ENCODE data around the gene FOXN4.
A peak's percentile ranks its signal among the peaks of the same experiment; 100 is the strongest.

The FOXN4 gene

GRCh38 chr12:109308534-109309380 is at the start of gene FOXN4:
FOXN4 (minus strand) TSS chr12:109309284; CDS start chr12:109308321, 963 bp downstream.
- peaks cover 25 to 39% of the 10 kb centered on the region in 2 donors for H3K27me3 ChIP-seq (ENCODE audit: control insufficient read depth in 1 of 2, insufficient read depth in 2 of 2, low read length in 2 of 2)
- H3K36me3 ChIP-seq (ENCODE audit: control insufficient read depth in 2 of 2, insufficient read depth in 2 of 2, low read length in 2 of 2) = no peaks in the 10 kb centered on the region
- no peak within 1 kb of the TSS for H3K27ac ChIP-seq (ENCODE audit: low read length)
- no peak within 1 kb of the TSS for H3K9ac ChIP-seq (ENCODE audit: low read length in 2 of 2)
- H3K4me1 ChIP-seq (ENCODE audit: control insufficient read depth, insufficient read depth, low read length) = peaks cover 14% of the 10 kb centered on the region
- no peaks in the 10 kb centered on the region for H3K9me3 ChIP-seq (ENCODE audit: control insufficient read depth in 2 of 2, low read length in 2 of 2)
- H3K4me3 ChIP-seq (ENCODE audit: low read length in 2 of 2) = peak within 1 kb of the TSS; percentile 65 to 73

DNA sequence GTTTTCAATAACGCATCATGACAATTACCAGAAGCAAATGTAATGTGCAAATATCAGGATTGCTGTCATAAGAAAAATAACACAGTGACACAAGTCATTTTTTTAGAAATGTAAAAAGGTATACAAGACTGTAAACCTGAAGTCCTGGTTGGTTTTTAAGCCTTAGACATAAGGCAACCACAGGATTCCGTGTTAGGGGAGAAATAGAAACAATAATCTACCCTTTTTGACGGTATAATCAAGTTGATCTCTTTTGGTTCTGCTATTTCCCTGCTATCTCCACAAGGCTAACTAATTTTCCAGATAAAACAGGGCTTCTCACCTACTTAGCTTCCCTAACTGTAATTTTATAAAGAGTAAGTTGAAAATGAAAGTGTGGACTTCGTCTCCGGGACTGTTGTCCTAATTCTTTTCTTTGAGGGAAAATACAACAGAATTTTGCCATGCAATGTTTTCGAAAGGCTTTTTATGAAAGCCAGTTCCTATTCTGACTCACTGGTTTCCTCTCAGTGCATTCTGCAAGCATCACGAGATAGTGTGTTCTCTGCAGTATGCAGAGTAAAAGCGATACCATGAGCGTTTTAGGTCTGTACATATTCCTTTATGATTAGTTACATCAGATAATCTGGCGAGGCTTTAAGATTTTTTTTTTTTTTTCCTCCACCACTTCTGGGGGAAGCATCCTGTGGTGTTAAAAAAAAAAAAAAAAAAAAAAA is 49.2 kb upstream of the FOXN4 start:
- no peak overlapping the region for H3K4me3 ChIP-seq (ENCODE audit: low read length in 2 of 2)
- no peaks in the 10 kb centered on the region for H3K4me1 ChIP-seq (ENCODE audit: control insufficient read depth, insufficient read depth, low read length)
- H3K27me3 ChIP-seq (ENCODE audit: control insufficient read depth in 1 of 2, insufficient read depth in 2 of 2, low read length in 2 of 2) = peaks cover 0 to 2% of the 10 kb centered on the region in 2 donors
- H3K9ac ChIP-seq (ENCODE audit: low read length in 2 of 2) = no peak overlapping the region
- H3K27ac ChIP-seq (ENCODE audit: low read length) = no peak overlapping the region
- H3K9me3 ChIP-seq (ENCODE audit: control insufficient read depth in 2 of 2, low read length in 2 of 2) = no peaks in the 10 kb centered on the region
- no peaks in the 10 kb centered on the region for H3K36me3 ChIP-seq (ENCODE audit: control insufficient read depth in 2 of 2, insufficient read depth in 2 of 2, low read length in 2 of 2)

- Histone ChIP-seq H3K9me3 (ENCODE audit: control insufficient read depth in 2 of 2, low read length in 2 of 2) (no peaks in the 10 kb centered on the region), H3K9ac (ENCODE audit: low read length in 2 of 2) (no peak overlapping the region), H3K27ac (ENCODE audit: low read length) (no peak overlapping the region), H3K4me1 (ENCODE audit: control insufficient read depth, insufficient read depth, low read length) (no peaks in the 10 kb centered on the region), H3K36me3 (ENCODE audit: control insufficient read depth in 2 of 2, insufficient read depth in 2 of 2, low read length in 2 of 2) (no peaks in the 10 kb centered on the region), H3K27me3 (ENCODE audit: control insufficient read depth in 1 of 2, insufficient read depth in 2 of 2, low read length in 2 of 2) (peaks cover 0 to 2% of the 10 kb centered on the region in 2 donors), H3K4me3 (ENCODE audit: low read length in 2 of 2) (no peak overlapping the region)
Observed at GRCh38 chr12:109357032-109357431, 47.9 kb upstream of the FOXN4 start.

- H3K9ac ChIP-seq (ENCODE audit: low read length in 2 of 2) = no peak overlapping the region
- H3K36me3 ChIP-seq (ENCODE audit: control insufficient read depth in 2 of 2, insufficient read depth in 2 of 2, low read length in 2 of 2) = no peaks in the 10 kb centered on the region
- H3K27me3 ChIP-seq (ENCODE audit: control insufficient read depth in 1 of 2, insufficient read depth in 2 of 2, low read length in 2 of 2) = peaks cover 0 to 2% of the 10 kb centered on the region in 2 donors
- H3K9me3 ChIP-seq (ENCODE audit: control insufficient read depth in 2 of 2, low read length in 2 of 2) = no peaks in the 10 kb centered on the region
- H3K4me3 ChIP-seq (ENCODE audit: low read length in 2 of 2) = no peak overlapping the region
- no peaks in the 10 kb centered on the region for H3K4me1 ChIP-seq (ENCODE audit: control insufficient read depth, insufficient read depth, low read length)
- no peak overlapping the region for H3K27ac ChIP-seq (ENCODE audit: low read length)
Observed at GRCh38 chr12:109356577-109356976, 47.5 kb upstream of the FOXN4 start.

GRCh38 chr12:109352184-109352583 is 43.1 kb upstream of the FOXN4 start:
- no peak overlapping the region for H3K9ac ChIP-seq (ENCODE audit: low read length in 2 of 2)
- H3K4me1 ChIP-seq (ENCODE audit: control insufficient read depth, insufficient read depth, low read length) = no peaks in the 10 kb centered on the region
- H3K36me3 ChIP-seq (ENCODE audit: control insufficient read depth in 2 of 2, insufficient read depth in 2 of 2, low read length in 2 of 2) = no peaks in the 10 kb centered on the region
- no peak overlapping the region for H3K27ac ChIP-seq (ENCODE audit: low read length)
- H3K9me3 ChIP-seq (ENCODE audit: control insufficient read depth in 2 of 2, low read length in 2 of 2) = no peaks in the 10 kb centered on the region
- no peak overlapping the region for H3K4me3 ChIP-seq (ENCODE audit: low read length in 2 of 2)
- no peaks in the 10 kb centered on the region for H3K27me3 ChIP-seq (ENCODE audit: control insufficient read depth in 1 of 2, insufficient read depth in 2 of 2, low read length in 2 of 2)

GRCh38 chr12:109347589-109347988 is 38.5 kb upstream of the FOXN4 start, which contains the start of gene MYO1H:
MYO1H (plus strand) TSS chr12:109347900; CDS start chr12:109347961, 61 bp downstream.
- no peaks in the 10 kb centered on the region for H3K27me3 ChIP-seq (ENCODE audit: control insufficient read depth in 1 of 2, insufficient read depth in 2 of 2, low read length in 2 of 2)
- no peak within 1 kb of the TSS for H3K27ac ChIP-seq (ENCODE audit: low read length)

GRCh38 chr12:109346920-109347319 is 37.8 kb upstream of the FOXN4 start:
- Histone ChIP-seq H3K9me3 (ENCODE audit: control insufficient read depth in 2 of 2, low read length in 2 of 2) (no peaks in the 10 kb centered on the region), H3K36me3 (ENCODE audit: control insufficient read depth in 2 of 2, insufficient read depth in 2 of 2, low read length in 2 of 2) (no peaks in the 10 kb centered on the region), H3K27ac (ENCODE audit: low read length) (no peak overlapping the region), H3K4me1 (ENCODE audit: control insufficient read depth, insufficient read depth, low read length) (no peaks in the 10 kb centered on the region), H3K4me3 (ENCODE audit: low read length in 2 of 2) (no peak overlapping the region), H3K27me3 (ENCODE audit: control insufficient read depth in 1 of 2, insufficient read depth in 2 of 2, low read length in 2 of 2) (no peaks in the 10 kb centered on the region), H3K9ac (ENCODE audit: low read length in 2 of 2) (no peak overlapping the region)

More at GRCh38 chr12:109347589-109347988, 38.5 kb upstream of the FOXN4 start, which contains the start of gene MYO1H:
- Histone ChIP-seq H3K9ac (ENCODE audit: low read length in 2 of 2) (no peak within 1 kb of the TSS), H3K36me3 (ENCODE audit: control insufficient read depth in 2 of 2, insufficient read depth in 2 of 2, low read length in 2 of 2) (no peaks in the 10 kb centered on the region), H3K4me3 (ENCODE audit: low read length in 2 of 2) (no peak within 1 kb of the TSS), H3K4me1 (ENCODE audit: control insufficient read depth, insufficient read depth, low read length) (no peaks in the 10 kb centered on the region), H3K9me3 (ENCODE audit: control insufficient read depth in 2 of 2, low read length in 2 of 2) (no peaks in the 10 kb centered on the region)

DNA sequence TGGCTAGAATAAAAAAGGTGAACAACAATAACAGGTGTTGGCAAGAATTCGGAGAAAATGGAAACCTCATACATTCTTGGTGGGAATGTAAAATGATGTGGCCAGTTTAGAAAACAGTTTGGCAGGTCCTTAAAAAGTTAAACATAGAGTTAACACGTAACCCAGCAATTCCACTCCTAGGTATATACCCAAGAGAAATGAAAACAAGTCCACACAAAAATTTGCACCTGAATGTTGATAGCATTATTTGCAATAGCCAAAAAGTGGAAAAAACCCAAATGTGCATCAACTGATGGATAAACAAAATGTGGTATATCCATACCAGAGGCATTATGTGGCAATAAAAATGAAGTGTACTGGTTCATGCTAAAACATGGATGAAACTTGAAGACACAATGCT is 36.3 kb upstream of the FOXN4 start:
- Histone ChIP-seq H3K4me3 (ENCODE audit: low read length in 2 of 2) (no peak overlapping the region), H3K27me3 (ENCODE audit: control insufficient read depth in 1 of 2, insufficient read depth in 2 of 2, low read length in 2 of 2) (no peaks in the 10 kb centered on the region), H3K9ac (ENCODE audit: low read length in 2 of 2) (no peak overlapping the region), H3K9me3 (ENCODE audit: control insufficient read depth in 2 of 2, low read length in 2 of 2) (no peaks in the 10 kb centered on the region), H3K27ac (ENCODE audit: low read length) (no peak overlapping the region), H3K36me3 (ENCODE audit: control insufficient read depth in 2 of 2, insufficient read depth in 2 of 2, low read length in 2 of 2) (no peaks in the 10 kb centered on the region), H3K4me1 (ENCODE audit: control insufficient read depth, insufficient read depth, low read length) (no peaks in the 10 kb centered on the region)

GRCh38 chr12:109343677-109344076 is 34.6 kb upstream of the FOXN4 start:
- no peaks in the 10 kb centered on the region for H3K27me3 ChIP-seq (ENCODE audit: control insufficient read depth in 1 of 2, insufficient read depth in 2 of 2, low read length in 2 of 2)
- H3K27ac ChIP-seq (ENCODE audit: low read length) = no peak overlapping the region
- H3K9me3 ChIP-seq (ENCODE audit: control insufficient read depth in 2 of 2, low read length in 2 of 2) = no peaks in the 10 kb centered on the region
- no peak overlapping the region for H3K4me3 ChIP-seq (ENCODE audit: low read length in 2 of 2)
- H3K9ac ChIP-seq (ENCODE audit: low read length in 2 of 2) = no peak overlapping the region
- H3K4me1 ChIP-seq (ENCODE audit: control insufficient read depth, insufficient read depth, low read length) = no peaks in the 10 kb centered on the region
- H3K36me3 ChIP-seq (ENCODE audit: control insufficient read depth in 2 of 2, insufficient read depth in 2 of 2, low read length in 2 of 2) = no peaks in the 10 kb centered on the region

GRCh38 chr12:109336593-109336992 is 27.5 kb upstream of the FOXN4 start:
- no peak overlapping the region for H3K4me3 ChIP-seq (ENCODE audit: low read length in 2 of 2)
- H3K4me1 ChIP-seq (ENCODE audit: control insufficient read depth, insufficient read depth, low read length) = no peaks in the 10 kb centered on the region
- no peaks in the 10 kb centered on the region for H3K27me3 ChIP-seq (ENCODE audit: control insufficient read depth in 1 of 2, insufficient read depth in 2 of 2, low read length in 2 of 2)
- no peak overlapping the region for H3K9ac ChIP-seq (ENCODE audit: low read length in 2 of 2)
- no peaks in the 10 kb centered on the region for H3K36me3 ChIP-seq (ENCODE audit: control insufficient read depth in 2 of 2, insufficient read depth in 2 of 2, low read length in 2 of 2)
- H3K9me3 ChIP-seq (ENCODE audit: control insufficient read depth in 2 of 2, low read length in 2 of 2) = no peaks in the 10 kb centered on the region
- no peak overlapping the region for H3K27ac ChIP-seq (ENCODE audit: low read length)

Measured in stomach smooth muscle (tissue), 2 donors.